HEK293T (cell line): ENCODE results near the gene ANAPC16.
"Not testable (repeated sequence)": the region's sequence is repeated elsewhere in the genome, so short reads cannot be mapped to it uniquely, and the experiment has no call there.

ENCODE experiments used
- CTCF ChIA-PET: fragments of 350-600 bp; formaldehyde crosslinking; extraction: SDS; loops from one replicate; lab custom pipeline; 2021; ENCODE audit warnings: antibody characterized with exemption, inconsistent platforms; lab: Yijun Ruan, JAX
- POLR2A ChIA-PET: fragments of 350-600 bp; formaldehyde crosslinking; extraction: SDS; loops from one replicate; lab custom pipeline; 2020; ENCODE audit warnings: antibody characterized with exemption, inconsistent platforms; lab: Yijun Ruan, JAX
- DNase-seq: peaks from one replicate; pipeline ENCODE4 v3.0.0; 2012; ENCODE audit warnings: mixed read lengths; ENCODE audit errors: extremely low spot score
- ARNT ChIP-seq: fragments of 450-650 bp; IDR thresholded peaks from 2 replicates; pipeline ENCODE4 v1.6.1; 2017; ENCODE audit warnings: mild to moderate bottlenecking
- BHLHE40 ChIP-seq: fragments of 450-650 bp; IDR thresholded peaks from 2 replicates; pipeline ENCODE4 v1.6.1; 2016; ENCODE audit warnings: mild to moderate bottlenecking, moderate library complexity, borderline replicate concordance
- CTBP1 ChIP-seq: fragments of 450-650 bp; IDR thresholded peaks from 2 replicates; pipeline ENCODE4 v1.6.1; 2016; ENCODE audit warnings: borderline replicate concordance
- ELF4 ChIP-seq: fragments of 450-650 bp; IDR thresholded peaks from 2 replicates; pipeline ENCODE4 v1.6.1; 2017; ENCODE audit warnings: antibody characterized with exemption
- FOXA1 ChIP-seq: fragments of 450-650 bp; IDR thresholded peaks from 2 replicates; pipeline ENCODE4 v1.6.1; 2016; ENCODE audit warnings: mild to moderate bottlenecking
- FOXK2 ChIP-seq: fragments of 450-650 bp; IDR thresholded peaks from 2 replicates; pipeline ENCODE4 v1.6.1; 2016; ENCODE audit warnings: mild to moderate bottlenecking
- FOXM1 ChIP-seq: fragments of 450-650 bp; IDR thresholded peaks from 2 replicates; pipeline ENCODE4 v1.6.1; 2017; ENCODE audit warnings: mild to moderate bottlenecking, borderline replicate concordance
- HDGF ChIP-seq: fragments of 450-650 bp; IDR thresholded peaks from 2 replicates; pipeline ENCODE4 v1.6.1; 2017; ENCODE audit warnings: antibody characterized with exemption, borderline replicate concordance
- L3MBTL2 ChIP-seq: fragments of 450-650 bp; conservative IDR thresholded peaks from 2 replicates; pipeline ENCODE4 v1.6.1; 2016; ENCODE audit warnings: mild to moderate bottlenecking
- LEF1 ChIP-seq: fragments of 450-650 bp; IDR thresholded peaks from 2 replicates; pipeline ENCODE4 v1.6.1; 2017; ENCODE audit warnings: mild to moderate bottlenecking, borderline replicate concordance
- NFRKB ChIP-seq: fragments of 450-650 bp; IDR thresholded peaks from 2 replicates; pipeline ENCODE4 v1.6.1; 2016; ENCODE audit warnings: mild to moderate bottlenecking, moderate library complexity
- SP1 ChIP-seq: fragments of 450-650 bp; IDR thresholded peaks from 2 replicates; pipeline ENCODE4 v1.6.1; 2017
- SUZ12 ChIP-seq: fragments of 450-650 bp; IDR thresholded peaks from 2 replicates; pipeline ENCODE4 v1.6.1; 2016; ENCODE audit warnings: mild to moderate bottlenecking
- TARDBP ChIP-seq: fragments of 450-650 bp; IDR thresholded peaks from 2 replicates; pipeline ENCODE4 v1.6.1; 2016
- ZNF384 ChIP-seq: fragments of 450-650 bp; IDR thresholded peaks from 2 replicates; pipeline ENCODE4 v1.6.1; 2016
- TF ChIP-seq, protein P1 (sequence below): fragments of 450-650 bp; IDR thresholded peaks from 2 replicates; pipeline ENCODE4 v1.6.1; 2016

The ANAPC16 gene

GRCh38 chr10:72248468-72249151 is 32.8 kb downstream of the ANAPC16 start:
- TF ChIP-seq, protein P1, sequence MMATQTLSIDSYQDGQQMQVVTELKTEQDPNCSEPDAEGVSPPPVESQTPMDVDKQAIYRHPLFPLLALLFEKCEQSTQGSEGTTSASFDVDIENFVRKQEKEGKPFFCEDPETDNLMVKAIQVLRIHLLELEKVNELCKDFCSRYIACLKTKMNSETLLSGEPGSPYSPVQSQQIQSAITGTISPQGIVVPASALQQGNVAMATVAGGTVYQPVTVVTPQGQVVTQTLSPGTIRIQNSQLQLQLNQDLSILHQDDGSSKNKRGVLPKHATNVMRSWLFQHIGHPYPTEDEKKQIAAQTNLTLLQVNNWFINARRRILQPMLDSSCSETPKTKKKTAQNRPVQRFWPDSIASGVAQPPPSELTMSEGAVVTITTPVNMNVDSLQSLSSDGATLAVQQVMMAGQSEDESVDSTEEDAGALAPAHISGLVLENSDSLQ = no peak
- TF ChIP-seq ZNF384 (no peak), NFRKB (no peak), HDGF (no peak), TARDBP (no peak), SUZ12 (no peak), FOXK2 (no peak), BHLHE40 (no peak), FOXA1 (no peak), LEF1 (no peak), FOXM1 (no peak), CTBP1 (no peak), SP1 (no peak), L3MBTL2 (no peak), ARNT (no peak), ELF4 (no peak)
- peak; percentile 53 for DNase-seq
- CTCF ChIA-PET = no interaction called here
- POLR2A ChIA-PET = interaction anchor here (0.8 to 4.8 kb wide), 6 partner anchors 10 to 73 kb away, joined by 4 to 66 read pairs (median 6); partner anchors contain the start of genes ANAPC16, ASCC1 and DDIT4

DNA sequence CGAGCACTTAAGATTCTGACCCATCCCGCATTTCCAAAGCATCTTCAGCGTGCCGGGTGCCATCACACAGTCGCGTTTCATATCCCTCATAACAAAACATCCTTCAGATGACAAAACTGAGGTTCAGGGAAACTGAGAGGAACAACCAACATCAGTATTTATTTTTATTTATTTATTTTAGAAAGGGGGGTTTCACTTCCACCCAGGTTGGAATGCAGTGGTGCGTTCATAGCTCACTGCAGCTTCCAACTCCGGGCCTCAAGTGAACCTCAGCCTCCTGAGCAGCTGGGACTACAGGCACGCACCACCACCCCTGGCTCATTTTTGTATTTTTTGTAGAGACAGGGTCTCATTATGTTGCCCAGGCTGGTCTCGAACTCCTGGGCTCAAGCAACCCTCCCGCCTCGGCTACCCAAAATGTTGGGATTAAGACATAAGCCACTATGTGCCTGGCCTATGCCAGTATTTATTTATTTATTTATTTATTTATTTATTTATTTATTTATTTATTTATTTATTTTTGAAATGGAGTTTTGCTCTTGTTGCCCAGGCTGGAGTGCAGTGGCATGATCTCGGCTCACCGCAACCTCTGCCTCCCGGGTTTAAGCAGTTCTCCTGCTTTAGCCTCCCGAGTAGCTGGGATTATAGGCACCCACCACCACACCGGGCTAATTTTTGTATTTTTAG is 33.5 kb downstream of the ANAPC16 start:
- ChIA-PET POLR2A (interaction anchor here (4.8 kb wide), 1 partner anchor 26 kb away, joined by 66 read pairs; the partner anchor contains the start of gene DDIT4), CTCF (interaction anchor here (0.6 kb wide), 1 partner anchor 56 kb away, joined by 4 read pairs; no protein-coding TSS in a partner anchor)
- TF ChIP-seq HDGF = 0 out of 2 replicates have a peak, but pooled peaks have one; percentile 52
- DNase-seq = not testable (repeated sequence)

GRCh38 chr10:72250666-72251065 is 34.9 kb downstream of the ANAPC16 start:
- ChIA-PET CTCF (no interaction called here), POLR2A (interaction anchor here (0.7 to 12.3 kb wide), 2 partner anchors 24 to 51 kb away, joined by 3 to 317 read pairs; partner anchors contain the start of gene DDIT4)
- TF ChIP-seq NFRKB (no peak), L3MBTL2 (no peak), FOXA1 (no peak), FOXM1 (no peak), TARDBP (no peak), SP1 (no peak), ARNT (no peak), ELF4 (no peak), HDGF (no peak), FOXK2 (no peak), CTBP1 (no peak), ZNF384 (no peak), SUZ12 (no peak), LEF1 (no peak), BHLHE40 (no peak)
- TF ChIP-seq, protein P1 = no peak
- DNase-seq = no peak

GRCh38 chr10:72251635-72252034 is 35.8 kb downstream of the ANAPC16 start:
- POLR2A ChIA-PET = interaction anchor here (12.3 kb wide), 1 partner anchor 23 kb away, joined by 317 read pairs; the partner anchor contains the start of gene DDIT4
- no peak for TF ChIP-seq ELF4
- CTCF ChIA-PET = no interaction called here
- no peak for DNase-seq

DNA sequence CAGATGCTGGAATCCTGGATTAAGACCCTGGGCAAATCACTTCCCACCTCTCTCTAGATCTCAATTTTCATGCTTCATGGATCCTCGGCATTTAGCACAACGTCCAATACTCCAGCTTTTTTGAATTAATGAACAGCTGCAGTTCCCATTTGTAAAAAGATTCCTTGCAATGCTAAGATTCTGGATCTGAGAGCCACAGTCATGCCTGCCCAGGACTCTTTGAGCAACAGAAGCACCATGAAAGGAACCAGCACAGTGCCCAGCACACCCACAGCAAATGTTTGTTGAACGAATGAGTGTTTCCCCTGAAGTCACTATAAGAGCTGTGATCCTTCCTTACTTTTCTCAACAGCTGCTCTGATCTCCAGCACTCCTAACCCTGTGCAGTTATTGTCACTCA is 37.2 kb downstream of the ANAPC16 start:
- DNase-seq = no peak
- CTCF ChIA-PET = no interaction called here
- TF ChIP-seq BHLHE40 = no peak
- TF ChIP-seq FOXM1 = no peak
- no peak for TF ChIP-seq ARNT
- TF ChIP-seq FOXA1 = no peak
- no peak for TF ChIP-seq TARDBP
- TF ChIP-seq ZNF384 = no peak
- POLR2A ChIA-PET = interaction anchor here (0.9 to 12.3 kb wide), 3 partner anchors 8 to 21 kb away, joined by 3 to 317 read pairs (median 3); partner anchors contain the start of gene DDIT4

- POLR2A ChIA-PET = interaction anchor here (1.1 to 12.3 kb wide), 2 partner anchors 9 to 21 kb away, joined by 3 to 317 read pairs; partner anchors contain the start of gene DDIT4
- CTCF ChIA-PET = interaction anchor here (0.6 to 0.7 kb wide), 2 partner anchors 73 to 207 kb away, joined by 3 read pairs; no protein-coding TSS in a partner anchor
- TF ChIP-seq HDGF (no peak), NFRKB (no peak), SUZ12 (no peak), L3MBTL2 (no peak), FOXK2 (no peak), FOXA1 (no peak), BHLHE40 (no peak), CTBP1 (no peak), TARDBP (no peak), ARNT (no peak), ZNF384 (no peak), LEF1 (no peak)
- TF ChIP-seq, protein P1 = no peak
- no peak for DNase-seq
These were observed 37.8 kb downstream of the ANAPC16 start for GRCh38 chr10:72253578-72253977.
